OCI-LY1 (cell line): ENCODE data around the gene AP2A2.

Experiments used
- H2AFZ ChIP-seq: fragments of 200-600 bp; sonication (generic), shearing (Covaris generic); 2 replicates; pipeline ENCODE4 v1.6.0; 2014; ENCODE audit warnings: antibody characterized with exemption, mild to moderate bottlenecking, low read length
- H3F3A ChIP-seq: fragments of 200-600 bp; sonication (generic), shearing (Covaris generic); 2 replicates; pipeline ENCODE4 v1.6.0; 2014; ENCODE audit warnings: mild to moderate bottlenecking, antibody characterized with exemption, low read length, moderate library complexity; ENCODE audit not compliant: insufficient read depth
- H3K27ac ChIP-seq: fragments of 200-600 bp; sonication (generic); 2 replicates; pipeline ENCODE4 v1.5.1; 2014; ENCODE audit warnings: low read length, mixed run types, mild to moderate bottlenecking, low read depth; ENCODE audit not compliant: poor library complexity, severe bottlenecking
- H3K27me3 ChIP-seq: fragments of 200-600 bp; sonication (generic); 2 replicates; pipeline ENCODE4 v1.6.0; 2014; ENCODE audit warnings: antibody characterized with exemption, mild to moderate bottlenecking, low read length, moderate library complexity; ENCODE audit not compliant: insufficient read depth
- H3K36me3 ChIP-seq: fragments of 200-600 bp; sonication (generic); 2 replicates; pipeline ENCODE4 v1.6.1; 2014; ENCODE audit warnings: mild to moderate bottlenecking, antibody characterized with exemption, low read length, moderate library complexity, mixed read lengths; ENCODE audit not compliant: insufficient read depth
- H3K4me1 ChIP-seq: fragments of 200-600 bp; sonication (generic); 2 replicates; pipeline ENCODE4 v1.5.1; 2014; ENCODE audit warnings: mild to moderate bottlenecking, low read length, moderate library complexity; ENCODE audit not compliant: insufficient read depth, severe bottlenecking
- H3K4me2 ChIP-seq: fragments of 200-600 bp; sonication (generic), shearing (Covaris generic); 2 replicates; pipeline ENCODE4 v1.6.1; 2014; ENCODE audit warnings: low read length
- H3K4me3 ChIP-seq: fragments of 200-600 bp; sonication (generic); 2 replicates; pipeline ENCODE4 v1.5.1; 2014; ENCODE audit warnings: low read length, low read depth, mild to moderate bottlenecking, mixed read lengths; ENCODE audit not compliant: poor library complexity, severe bottlenecking
- H3K79me2 ChIP-seq: fragments of 200-600 bp; shearing (Covaris generic); 2 replicates; pipeline ENCODE4 v1.6.1; 2016; ENCODE audit warnings: mixed run types, low read length, mixed read lengths; ENCODE audit not compliant: insufficient read depth
- H3K9ac ChIP-seq: fragments of 200-600 bp; sonication (generic), shearing (Covaris generic); 2 replicates; pipeline ENCODE4 v1.6.1; 2014; ENCODE audit warnings: mild to moderate bottlenecking, low read length, mixed read lengths
- H3K9me2 ChIP-seq: fragments of 200-600 bp; sonication (generic), shearing (Covaris generic); 2 replicates; pipeline ENCODE4 v1.6.1; 2014; ENCODE audit warnings: low read depth, mild to moderate bottlenecking, low read length, mixed read lengths
- H3K9me3 ChIP-seq: fragments of 200-600 bp; shearing (Covaris generic); 2 replicates; pipeline ENCODE4 v1.6.1; 2014; ENCODE audit warnings: low read length, mixed read lengths
- H4K20me1 ChIP-seq: fragments of 200-600 bp; sonication (generic), shearing (Covaris generic); 2 replicates; pipeline ENCODE4 v1.6.0; 2016; ENCODE audit warnings: mild to moderate bottlenecking, low read length; ENCODE audit not compliant: insufficient read depth
- CTCF ChIP-seq: fragments of 200-600 bp; sonication (generic), shearing (Covaris generic); IDR thresholded peaks from 2 replicates; pipeline ENCODE4 v1.5.1; 2017; ENCODE audit warnings: mild to moderate bottlenecking, antibody characterized with exemption, low read length, moderate library complexity, mixed read lengths
- EZH2 ChIP-seq: fragments of 200-600 bp; sonication (generic), shearing (Covaris generic); IDR thresholded peaks from 2 replicates; pipeline ENCODE4 v1.8.0; 2017; ENCODE audit warnings: borderline replicate concordance, mixed run types, mild to moderate bottlenecking, antibody characterized with exemption, low read length, moderate library complexity, mixed read lengths

Gene AP2A2

DNA sequence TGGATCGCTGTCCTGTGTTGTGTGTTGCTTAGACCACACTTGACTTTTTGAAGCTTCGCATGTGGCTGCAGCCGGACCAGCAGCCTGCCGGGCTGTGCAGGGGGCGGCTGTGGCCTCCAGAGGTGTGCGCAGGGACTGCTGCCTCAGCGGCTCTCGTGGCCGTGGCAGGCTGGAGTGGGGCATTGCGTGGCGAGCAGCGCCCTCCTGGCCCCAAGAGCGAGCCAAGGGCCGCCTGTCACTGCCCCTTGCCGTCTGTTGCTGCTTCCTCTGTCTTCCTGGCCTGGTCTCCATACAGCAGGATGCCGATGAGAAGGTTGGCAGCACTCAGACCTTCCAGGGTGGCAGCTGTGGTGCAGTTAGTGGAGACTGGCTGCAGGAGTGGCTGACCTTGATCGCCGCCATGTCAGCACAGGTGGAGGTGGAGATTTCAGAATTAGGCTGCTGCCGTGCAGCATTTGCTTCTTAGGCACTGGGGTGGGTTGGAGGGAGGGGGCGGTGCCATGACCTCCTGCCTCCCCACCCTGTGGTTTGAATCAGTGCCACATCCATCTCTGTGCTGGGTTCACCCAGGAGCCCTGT lies 76.8 kb downstream of the AP2A2 start:
- H3K4me1 ChIP-seq: no peaks in the 10 kb centered on the region
- H2AFZ ChIP-seq: no peak overlapping the region
- H3K4me2 ChIP-seq: no peak overlapping the region
- no peak overlapping the region for H3K4me3 ChIP-seq
- no peaks in the 10 kb centered on the region for H3K27me3 ChIP-seq
- H3K9me2 ChIP-seq: no peaks in the 10 kb centered on the region
- peaks cover 46% of the 10 kb centered on the region for H3K36me3 ChIP-seq
- no peaks in the 10 kb centered on the region for H4K20me1 ChIP-seq
- H3K27ac ChIP-seq: no peak overlapping the region
- H3K9me3 ChIP-seq: no peaks in the 10 kb centered on the region
- TF ChIP-seq CTCF (no peak), EZH2 (no peak)
- no peaks in the 10 kb centered on the region for H3K79me2 ChIP-seq
- no peaks in the 10 kb centered on the region for H3F3A ChIP-seq
- H3K9ac ChIP-seq: no peak overlapping the region

GRCh38 chr11:1003159-1003558 lies 77.5 kb downstream of the AP2A2 start:
- Histone ChIP-seq H3K27ac (no peak overlapping the region), H2AFZ (no peak overlapping the region), H3K4me2 (no peak overlapping the region), H3K27me3 (no peaks in the 10 kb centered on the region), H3K9me3 (no peaks in the 10 kb centered on the region), H3K4me1 (no peaks in the 10 kb centered on the region), H3K9me2 (no peaks in the 10 kb centered on the region), H3F3A (no peaks in the 10 kb centered on the region), H3K79me2 (no peaks in the 10 kb centered on the region), H3K36me3 (peaks cover 46% of the 10 kb centered on the region), H3K4me3 (no peak overlapping the region), H3K9ac (no peak overlapping the region), H4K20me1 (no peaks in the 10 kb centered on the region)
- TF ChIP-seq CTCF (no peak), EZH2 (no peak)

- Histone ChIP-seq H3K9me2 (no peaks in the 10 kb centered on the region), H3K4me3 (no peak overlapping the region), H3F3A (no peaks in the 10 kb centered on the region), H2AFZ (no peak overlapping the region), H3K9me3 (no peaks in the 10 kb centered on the region), H4K20me1 (no peaks in the 10 kb centered on the region), H3K36me3 (peaks cover 62% of the 10 kb centered on the region), H3K4me2 (no peak overlapping the region), H3K79me2 (no peaks in the 10 kb centered on the region), H3K9ac (no peak overlapping the region), H3K27me3 (no peaks in the 10 kb centered on the region), H3K4me1 (no peaks in the 10 kb centered on the region), H3K27ac (no peak overlapping the region)
- no peak for TF ChIP-seq CTCF
- no peak for TF ChIP-seq EZH2
Observed at GRCh38 chr11:1005928-1006327, 80.3 kb downstream of the AP2A2 start.
